DOHH2 (cell line): Measurements from ENCODE around the gene RAP1GDS1.

Source experiments
- EZH2phosphoT487 ChIP-seq: fragments of 200-600 bp; sonication (generic); IDR thresholded peaks from 2 replicates; pipeline ENCODE4 v1.6.1; 2017; ENCODE audit warnings: borderline replicate concordance, mild to moderate bottlenecking, antibody characterized with exemption, low read length, moderate library complexity, mixed read lengths
- TF ChIP-seq, protein P1 (sequence below): fragments of 200-600 bp; sonication (generic); IDR thresholded peaks from one replicate; pipeline ENCODE4 v1.5.1; 2014; ENCODE audit warnings: antibody characterized with exemption, mild to moderate bottlenecking, low read depth, low read length; ENCODE audit not compliant: poor library complexity, severe bottlenecking

DNA sequence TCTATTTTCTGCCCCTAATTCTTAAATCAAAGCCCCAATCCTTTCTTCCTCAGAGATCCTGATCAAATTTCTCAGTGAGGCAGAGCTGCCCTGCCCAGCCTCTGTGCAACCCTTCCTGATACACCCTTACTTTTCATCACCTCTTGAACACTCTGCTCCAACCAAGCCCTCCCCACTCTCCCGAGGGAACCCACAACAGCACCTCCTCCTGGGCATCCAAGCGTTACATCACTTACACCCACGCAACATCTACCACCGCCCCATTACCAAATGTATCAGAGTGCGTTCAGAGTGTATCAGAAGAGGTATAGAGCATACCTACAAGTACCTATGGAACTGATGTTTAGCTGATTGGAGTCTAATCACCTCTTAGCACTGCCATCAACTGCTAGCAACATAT, 186.5 kb downstream of the RAP1GDS1 start:
- TF ChIP-seq, protein P1, sequence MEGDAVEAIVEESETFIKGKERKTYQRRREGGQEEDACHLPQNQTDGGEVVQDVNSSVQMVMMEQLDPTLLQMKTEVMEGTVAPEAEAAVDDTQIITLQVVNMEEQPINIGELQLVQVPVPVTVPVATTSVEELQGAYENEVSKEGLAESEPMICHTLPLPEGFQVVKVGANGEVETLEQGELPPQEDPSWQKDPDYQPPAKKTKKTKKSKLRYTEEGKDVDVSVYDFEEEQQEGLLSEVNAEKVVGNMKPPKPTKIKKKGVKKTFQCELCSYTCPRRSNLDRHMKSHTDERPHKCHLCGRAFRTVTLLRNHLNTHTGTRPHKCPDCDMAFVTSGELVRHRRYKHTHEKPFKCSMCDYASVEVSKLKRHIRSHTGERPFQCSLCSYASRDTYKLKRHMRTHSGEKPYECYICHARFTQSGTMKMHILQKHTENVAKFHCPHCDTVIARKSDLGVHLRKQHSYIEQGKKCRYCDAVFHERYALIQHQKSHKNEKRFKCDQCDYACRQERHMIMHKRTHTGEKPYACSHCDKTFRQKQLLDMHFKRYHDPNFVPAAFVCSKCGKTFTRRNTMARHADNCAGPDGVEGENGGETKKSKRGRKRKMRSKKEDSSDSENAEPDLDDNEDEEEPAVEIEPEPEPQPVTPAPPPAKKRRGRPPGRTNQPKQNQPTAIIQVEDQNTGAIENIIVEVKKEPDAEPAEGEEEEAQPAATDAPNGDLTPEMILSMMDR = peak; percentile 23
- TF ChIP-seq EZH2phosphoT487 = no peak
